ENCODE results near the gene MCL1. TPM values are rescaled to one million over a fixed set of nuclear protein-coding genes. Genes with fewer than 3 reads are reported as not detected.
"Not testable (repeated sequence)": the region's sequence is repeated elsewhere in the genome, so short reads cannot be mapped to it uniquely, and the experiment has no call there.

The MCL1 gene
- total and polyA plus RNA-seq, 4 donors: 109 to 336 (median 300) TPM

DNA sequence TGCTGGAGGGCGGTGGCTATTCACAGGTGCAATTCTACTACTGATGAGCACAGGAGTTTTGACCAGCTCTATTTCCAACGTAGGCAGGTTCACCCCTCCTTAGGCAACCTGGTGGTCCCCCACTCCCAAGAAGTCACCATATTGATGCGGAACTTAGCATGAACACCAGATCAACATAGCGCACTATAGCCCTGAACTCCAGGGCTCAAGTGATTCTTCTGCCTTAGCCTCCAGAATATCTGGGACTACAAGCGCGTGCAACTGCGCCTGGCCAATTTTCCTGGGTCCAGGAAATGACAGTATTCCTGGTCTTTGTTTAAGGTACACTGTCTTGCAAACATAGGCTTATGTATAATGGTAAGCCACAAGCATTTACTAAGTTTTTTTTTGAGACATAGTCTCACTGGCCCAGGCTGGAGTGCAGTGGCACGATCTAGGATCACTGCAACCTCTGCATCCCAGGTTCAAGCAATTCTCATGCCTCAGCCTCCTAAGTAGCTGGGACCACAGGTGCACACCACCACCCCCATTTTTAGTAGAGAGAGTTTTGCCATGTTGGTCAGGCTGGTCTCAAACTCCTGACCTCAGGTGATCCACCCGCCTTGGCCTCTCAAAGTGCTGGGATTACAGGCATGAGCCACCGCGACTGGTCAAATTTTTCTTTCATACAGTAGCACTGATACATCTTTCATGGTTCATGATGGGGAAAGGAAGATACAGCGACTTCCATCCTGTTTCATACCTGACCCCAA lies 12.6 kb downstream of the MCL1 start:
- Histone ChIP-seq H3K27me3 (ENCODE audit: control insufficient read depth in 3 of 3, insufficient read depth in 3 of 3, low read length in 2 of 3) (no peaks in the 10 kb centered on the region), H3K9me3 (ENCODE audit: control insufficient read depth in 4 of 4, insufficient read depth in 3 of 4, low read length in 3 of 4) (no peaks in the 10 kb centered on the region), H3K36me3 (ENCODE audit: control insufficient read depth in 4 of 4, insufficient read depth in 4 of 4, low read length in 4 of 4) (peaks cover 0 to 6% (median 4%) of the 10 kb centered on the region in 4 donors), H3K27ac (ENCODE audit: low read depth in 1 of 2, low read length in 1 of 2) (peak overlapping the region; percentile 81 to 98), H3K9ac (ENCODE audit: insufficient read depth in 1 of 2, low read length in 2 of 2) (peak overlapping the region in 1 of 2 donors; percentile 93), H3K4me1 (ENCODE audit: control insufficient read depth in 5 of 5, insufficient read depth in 5 of 5, low read length in 5 of 5) (peaks cover 40 to 67% (median 45%) of the 10 kb centered on the region in 5 donors), H3K4me3 (no peak overlapping the region)
- no peak for DNase-seq
- WGBS, 2 donors: 67 to 78% methylated on average over 12 of the region's 12 CpGs
- ATAC-seq (ENCODE audit: insufficient read depth, low FRiP score): no peak
- TF ChIP-seq, protein P1, sequence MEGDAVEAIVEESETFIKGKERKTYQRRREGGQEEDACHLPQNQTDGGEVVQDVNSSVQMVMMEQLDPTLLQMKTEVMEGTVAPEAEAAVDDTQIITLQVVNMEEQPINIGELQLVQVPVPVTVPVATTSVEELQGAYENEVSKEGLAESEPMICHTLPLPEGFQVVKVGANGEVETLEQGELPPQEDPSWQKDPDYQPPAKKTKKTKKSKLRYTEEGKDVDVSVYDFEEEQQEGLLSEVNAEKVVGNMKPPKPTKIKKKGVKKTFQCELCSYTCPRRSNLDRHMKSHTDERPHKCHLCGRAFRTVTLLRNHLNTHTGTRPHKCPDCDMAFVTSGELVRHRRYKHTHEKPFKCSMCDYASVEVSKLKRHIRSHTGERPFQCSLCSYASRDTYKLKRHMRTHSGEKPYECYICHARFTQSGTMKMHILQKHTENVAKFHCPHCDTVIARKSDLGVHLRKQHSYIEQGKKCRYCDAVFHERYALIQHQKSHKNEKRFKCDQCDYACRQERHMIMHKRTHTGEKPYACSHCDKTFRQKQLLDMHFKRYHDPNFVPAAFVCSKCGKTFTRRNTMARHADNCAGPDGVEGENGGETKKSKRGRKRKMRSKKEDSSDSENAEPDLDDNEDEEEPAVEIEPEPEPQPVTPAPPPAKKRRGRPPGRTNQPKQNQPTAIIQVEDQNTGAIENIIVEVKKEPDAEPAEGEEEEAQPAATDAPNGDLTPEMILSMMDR (IDR thresholded peaks at IDR 0.05; ENCODE audit: control extremely low read depth, extremely low read depth): no peak

GRCh38 chr1:150565240-150565991 lies 14.0 kb downstream of the MCL1 start:
- not testable (repeated sequence) for H3K9ac ChIP-seq (ENCODE audit: insufficient read depth in 1 of 2, low read length in 2 of 2); H3K27me3 ChIP-seq (ENCODE audit: control insufficient read depth in 3 of 3, insufficient read depth in 3 of 3, low read length in 2 of 3); H3K36me3 ChIP-seq (ENCODE audit: control insufficient read depth in 4 of 4, insufficient read depth in 4 of 4, low read length in 4 of 4); ATAC-seq (ENCODE audit: insufficient read depth, low FRiP score); H3K4me3 ChIP-seq; DNase-seq; H3K9me3 ChIP-seq (ENCODE audit: control insufficient read depth in 4 of 4, insufficient read depth in 3 of 4, low read length in 3 of 4)
- Histone ChIP-seq H3K27ac (ENCODE audit: low read depth in 1 of 2, low read length in 1 of 2) (peak overlapping the region; percentile 78 to 99), H3K4me1 (ENCODE audit: control insufficient read depth in 5 of 5, insufficient read depth in 5 of 5, low read length in 5 of 5) (peaks cover 35 to 78% (median 45%) of the 10 kb centered on the region in 5 donors)
- WGBS, 2 donors: 73 to 87% methylated on average over 14 of the region's 14 CpGs

GRCh38 chr1:150564051-150564991 lies 15.1 kb downstream of the MCL1 start:
- no peaks in the 10 kb centered on the region for H3K9me3 ChIP-seq (ENCODE audit: control insufficient read depth in 4 of 4, insufficient read depth in 3 of 4, low read length in 3 of 4)
- peak overlapping the region in 1 of 2 donors; percentile 43 for H3K9ac ChIP-seq (ENCODE audit: insufficient read depth in 1 of 2, low read length in 2 of 2)
- no peaks in the 10 kb centered on the region for H3K27me3 ChIP-seq (ENCODE audit: control insufficient read depth in 3 of 3, insufficient read depth in 3 of 3, low read length in 2 of 3)
- ATAC-seq (ENCODE audit: insufficient read depth, low FRiP score): no peak
- WGBS, 2 donors: 66 to 76% methylated on average over 5 of the region's 5 CpGs
- DNase-seq: no peak
- H3K36me3 ChIP-seq (ENCODE audit: control insufficient read depth in 4 of 4, insufficient read depth in 4 of 4, low read length in 4 of 4): peaks cover 0 to 3% (median 0%) of the 10 kb centered on the region in 4 donors
- peaks cover 36 to 72% (median 48%) of the 10 kb centered on the region in 5 donors for H3K4me1 ChIP-seq (ENCODE audit: control insufficient read depth in 5 of 5, insufficient read depth in 5 of 5, low read length in 5 of 5)
- H3K27ac ChIP-seq (ENCODE audit: low read depth in 1 of 2, low read length in 1 of 2): peak overlapping the region; percentile 96 to 99
- TF ChIP-seq, protein P1 (IDR thresholded peaks at IDR 0.05; ENCODE audit: control extremely low read depth, extremely low read depth): no peak
- no peak overlapping the region for H3K4me3 ChIP-seq
